IgD-negative memory B cell (primary cell): ENCODE measurements around the gene CHST5. TPM values are rescaled to one million over a fixed set of nuclear protein-coding genes. Genes with fewer than 3 reads are reported as not detected.

Experiments
- H3K27ac Mint-ChIP-seq, 3 donors: one replicate each; pipeline ENCODE4 v1.8.0; 2020 to 2022; ENCODE audit warnings: mild to moderate bottlenecking in 3 of 3, mixed read lengths in 3 of 3, moderate library complexity in 1 of 3
- H3K27me3 Mint-ChIP-seq: one replicate; pipeline ENCODE4 v1.8.0; 2021; ENCODE audit warnings: mixed read lengths
- H3K36me3 Mint-ChIP-seq: one replicate; pipeline ENCODE4 v1.8.0; 2020; ENCODE audit warnings: mild to moderate bottlenecking, mixed read lengths
- H3K4me1 Mint-ChIP-seq, 3 donors: one replicate each; pipeline ENCODE4 v1.8.0; 2020 to 2022; ENCODE audit warnings: mixed read lengths in 3 of 3, mild to moderate bottlenecking in 1 of 3
- H3K4me3 Mint-ChIP-seq, 4 donors: one replicate each; pipeline ENCODE4 v1.8.0; 2020 to 2022; ENCODE audit warnings: mild to moderate bottlenecking in 4 of 4, mixed read lengths in 4 of 4, moderate library complexity in 3 of 4
- H3K9me3 Mint-ChIP-seq, 3 donors: one replicate each; pipeline ENCODE4 v1.8.0; 2020 to 2021; ENCODE audit warnings: mixed read lengths in 3 of 3, mild to moderate bottlenecking in 1 of 3
- polyA plus RNA-seq: library from polyadenylated mRNA; unstranded; fragments of 300-500 nt; fragmentation: Illumina TruSeq; gene quantifications from one replicate; pipeline ENCODE4 v1.2.3, GENCODE V29; 2021

The CHST5 gene
- polyA plus RNA-seq, 1 donor from 2014 or later: not detected

- Mint-ChIP-seq H3K4me1 (peaks cover 6 to 27% (median 27%) of the 10 kb centered on the region in 3 donors), H3K9me3 (no peaks in the 10 kb centered on the region), H3K36me3 (no peaks in the 10 kb centered on the region), H3K4me3 (peak overlapping the region in 3 of 4 donors; percentile 26 to 86 (median 75)), H3K27ac (peak overlapping the region in 2 of 3 donors; percentile 63 to 78), H3K27me3 (no peaks in the 10 kb centered on the region)
These were observed 50.5 kb downstream of the CHST5 start for GRCh38 chr16:75485230-75486013.

GRCh38 chr16:75483222-75483621 is 52.7 kb downstream of the CHST5 start:
- no peaks in the 10 kb centered on the region for H3K36me3 Mint-ChIP-seq
- peaks cover 3 to 19% (median 19%) of the 10 kb centered on the region in 3 donors for H3K4me1 Mint-ChIP-seq
- H3K27ac Mint-ChIP-seq: no peak overlapping the region
- no peaks in the 10 kb centered on the region for H3K9me3 Mint-ChIP-seq
- H3K27me3 Mint-ChIP-seq: no peaks in the 10 kb centered on the region
- H3K4me3 Mint-ChIP-seq: no peak overlapping the region

GRCh38 chr16:75482434-75483205 is 53.3 kb downstream of the CHST5 start:
- no peak overlapping the region for H3K4me3 Mint-ChIP-seq
- no peaks in the 10 kb centered on the region for H3K27me3 Mint-ChIP-seq
- H3K27ac Mint-ChIP-seq: peak overlapping the region in 1 of 3 donors; percentile 50
- H3K9me3 Mint-ChIP-seq: peaks cover 0 to 3% (median 0%) of the 10 kb centered on the region in 3 donors
- no peaks in the 10 kb centered on the region for H3K36me3 Mint-ChIP-seq
- H3K4me1 Mint-ChIP-seq: peaks cover 3 to 19% (median 17%) of the 10 kb centered on the region in 3 donors

GRCh38 chr16:75481475-75481874 is 54.4 kb downstream of the CHST5 start:
- H3K4me3 Mint-ChIP-seq: no peak overlapping the region
- peaks cover 2% of the 10 kb centered on the region for H3K27me3 Mint-ChIP-seq
- H3K27ac Mint-ChIP-seq: no peak overlapping the region
- peaks cover 0 to 3% (median 0%) of the 10 kb centered on the region in 3 donors for H3K9me3 Mint-ChIP-seq
- peaks cover 3 to 17% (median 15%) of the 10 kb centered on the region in 3 donors for H3K4me1 Mint-ChIP-seq
- peaks cover 2% of the 10 kb centered on the region for H3K36me3 Mint-ChIP-seq

GRCh38 chr16:75479421-75479990 is 56.4 kb downstream of the CHST5 start:
- H3K36me3 Mint-ChIP-seq: peaks cover 2% of the 10 kb centered on the region
- H3K4me1 Mint-ChIP-seq: no peaks in the 10 kb centered on the region
- peaks cover 4% of the 10 kb centered on the region for H3K27me3 Mint-ChIP-seq
- no peak overlapping the region for H3K27ac Mint-ChIP-seq
- no peak overlapping the region for H3K4me3 Mint-ChIP-seq
- H3K9me3 Mint-ChIP-seq: peaks cover 0 to 3% (median 0%) of the 10 kb centered on the region in 3 donors

Other genes with a start within 250 kb of the CHST5 start
- 31.5 TPM for gene CFDP1, start 102.6 kb downstream of the CHST5 start, polyA plus RNA-seq
- gene TMEM170A, start 71.4 kb downstream of the CHST5 start, polyA plus RNA-seq: 51.5 TPM
- 0.13 TPM for gene CHST6, start 40.7 kb downstream of the CHST5 start, polyA plus RNA-seq
- gene TMEM231, start 20.1 kb upstream of the CHST5 start, polyA plus RNA-seq: 5.8 TPM
- gene GABARAPL2, start 30.3 kb upstream of the CHST5 start, polyA plus RNA-seq: 307 TPM
- 39.3 TPM for gene ADAT1, start 87.2 kb upstream of the CHST5 start, polyA plus RNA-seq
- gene KARS1, start 111.6 kb upstream of the CHST5 start, polyA plus RNA-seq: 184 TPM
- 128 TPM for gene TERF2IP, start 111.7 kb upstream of the CHST5 start, polyA plus RNA-seq
- 0.18 TPM for gene CPHXL2, start 140.9 kb upstream of the CHST5 start, polyA plus RNA-seq
- not detected for gene DUXB, start 165.4 kb upstream of the CHST5 start, polyA plus RNA-seq
- not detected for gene CPHXL, start 190.4 kb upstream of the CHST5 start, polyA plus RNA-seq